HG03378 (cell line): ENCODE measurements around the gene ABR.
"Not testable (repeated sequence)": the region's sequence is repeated elsewhere in the genome, so short reads cannot be mapped to it uniquely, and the experiment has no call there.

Source experiments
- ATAC-seq: cut with Tn5 transposase; IDR thresholded peaks from one replicate; pipeline ENCODE4 v1.9.1; 2021; ENCODE audit warnings: mild to moderate bottlenecking, moderate library complexity; ENCODE audit not compliant: unreplicated experiment

ABR gene

DNA sequence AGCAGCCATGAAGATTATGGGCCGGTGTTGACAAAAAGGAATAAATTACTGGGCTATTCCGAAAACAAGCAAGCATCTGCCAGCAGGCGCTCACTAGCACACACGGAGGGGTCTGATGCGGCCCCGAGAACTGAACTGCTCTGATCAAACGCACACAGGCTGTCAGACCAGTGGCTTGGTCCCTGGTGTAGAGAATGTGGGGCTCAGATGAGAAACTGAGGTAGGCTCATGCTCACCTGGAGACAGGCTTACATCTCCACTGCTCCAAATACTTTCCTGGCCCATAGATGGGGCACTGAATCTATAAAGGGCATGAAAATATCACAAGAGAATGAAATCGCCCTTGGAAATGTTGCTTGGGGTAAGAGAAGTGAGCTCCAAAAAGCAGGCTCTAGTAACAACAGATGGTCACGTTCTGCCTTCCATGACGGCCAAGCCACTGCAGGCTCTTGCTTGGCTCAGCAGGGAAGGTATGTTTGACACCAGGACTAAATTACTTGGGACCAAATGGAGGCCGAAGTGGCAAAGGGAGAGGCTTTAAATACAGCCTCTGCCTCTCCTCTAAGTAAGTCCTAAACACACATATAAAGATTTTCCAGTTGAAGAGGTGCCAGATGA, 5.4 kb downstream of the ABR start:
- no peak for ATAC-seq

DNA sequence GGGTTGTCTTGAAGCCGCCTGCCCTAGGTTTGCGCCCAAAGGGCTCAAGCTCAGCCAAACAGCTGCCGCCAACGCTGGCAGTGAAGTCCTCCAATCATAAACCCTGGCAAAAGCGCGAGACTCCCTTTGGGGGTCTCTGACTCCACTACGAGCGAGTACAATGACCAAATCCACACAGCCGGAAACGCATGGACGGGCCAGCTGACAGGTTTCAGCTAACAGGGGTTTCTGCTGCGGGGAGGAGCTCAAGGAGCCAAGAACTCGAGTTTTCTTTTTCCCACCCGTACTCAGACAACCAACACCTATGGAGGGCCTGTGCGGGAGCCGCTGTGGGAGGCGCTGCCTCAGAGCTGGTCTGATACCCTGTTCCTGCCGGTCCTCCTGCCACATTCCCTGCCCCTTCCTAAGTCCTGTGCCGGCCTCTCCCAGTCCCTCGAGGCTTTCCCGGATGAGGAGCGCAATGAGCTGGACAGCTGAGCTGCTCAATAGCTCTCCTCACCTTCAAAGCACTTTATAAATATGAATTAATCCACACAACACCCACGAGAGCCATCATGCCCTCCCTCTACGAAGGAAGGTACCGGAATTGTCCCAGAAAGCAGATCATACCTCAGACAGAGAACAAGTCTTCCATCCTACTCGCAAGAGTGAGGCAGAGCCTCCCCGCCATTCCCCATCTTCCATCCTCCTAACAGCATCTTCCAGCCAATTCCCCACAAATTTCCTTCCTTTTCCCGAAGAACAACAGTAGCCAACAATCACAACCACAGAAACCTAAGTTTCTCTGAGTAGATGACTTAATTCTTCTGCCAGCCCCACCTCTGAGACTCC, 6.1 kb downstream of the ABR start:
- ATAC-seq, result no peak

DNA sequence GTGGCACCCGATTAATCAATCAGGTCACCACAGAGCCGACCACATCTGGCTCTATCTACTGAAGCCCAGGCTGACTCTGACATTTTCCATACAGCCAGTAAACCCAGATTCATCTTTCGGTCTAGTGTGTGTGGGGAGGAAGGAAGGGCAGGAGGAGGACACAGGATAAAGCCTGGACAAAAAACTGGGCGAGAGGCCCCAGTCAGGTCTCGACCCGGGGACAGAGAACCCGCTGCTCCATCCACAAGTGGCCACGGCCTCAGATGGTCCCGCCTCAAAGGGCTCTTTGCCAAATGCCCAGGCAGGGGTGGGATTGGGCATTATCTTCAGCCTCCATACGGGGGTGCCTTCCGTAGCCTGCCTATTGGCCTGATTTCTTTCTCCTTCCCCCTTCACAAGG, 7.8 kb downstream of the ABR start:
- ATAC-seq, result no peak

DNA sequence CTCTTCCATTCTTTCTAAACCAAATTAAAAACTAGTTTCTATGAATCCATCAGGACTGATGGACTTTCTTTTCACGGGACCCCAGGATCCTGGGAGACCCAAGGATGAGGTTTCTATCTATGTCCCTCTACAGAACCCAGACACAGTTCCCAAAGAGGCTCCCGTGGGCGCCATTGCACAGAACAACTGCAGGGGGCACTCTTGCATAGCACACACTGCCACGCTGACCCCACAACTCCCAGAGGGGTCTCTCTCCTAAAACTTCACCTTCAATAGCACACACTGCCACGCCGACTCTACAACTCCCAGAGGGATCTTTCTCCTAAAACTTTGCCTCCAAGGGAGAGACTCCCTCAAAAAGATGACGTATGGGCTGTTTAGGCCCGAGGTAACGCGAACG, 9.0 kb downstream of the ABR start:
- no peak for ATAC-seq

DNA sequence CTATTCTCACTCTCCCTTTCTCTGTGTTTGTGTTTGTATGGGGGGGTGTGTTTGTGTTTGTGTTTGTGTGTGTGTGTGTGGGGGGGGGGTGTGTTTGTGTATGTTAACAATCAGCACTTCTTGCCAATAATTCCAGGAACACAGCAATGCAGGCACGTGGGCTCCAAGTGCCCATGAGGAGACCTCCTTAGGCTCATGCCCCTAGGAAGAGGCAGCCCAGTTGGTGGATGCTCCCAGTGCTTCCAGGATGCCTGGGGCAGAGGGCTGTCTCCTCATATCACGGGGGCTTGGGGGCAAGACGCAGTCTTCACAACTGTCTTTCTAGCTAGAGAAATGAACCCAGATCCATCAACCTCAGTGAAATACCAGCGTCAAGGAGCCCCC, 9.9 kb downstream of the ABR start:
- ATAC-seq, result no peak

DNA sequence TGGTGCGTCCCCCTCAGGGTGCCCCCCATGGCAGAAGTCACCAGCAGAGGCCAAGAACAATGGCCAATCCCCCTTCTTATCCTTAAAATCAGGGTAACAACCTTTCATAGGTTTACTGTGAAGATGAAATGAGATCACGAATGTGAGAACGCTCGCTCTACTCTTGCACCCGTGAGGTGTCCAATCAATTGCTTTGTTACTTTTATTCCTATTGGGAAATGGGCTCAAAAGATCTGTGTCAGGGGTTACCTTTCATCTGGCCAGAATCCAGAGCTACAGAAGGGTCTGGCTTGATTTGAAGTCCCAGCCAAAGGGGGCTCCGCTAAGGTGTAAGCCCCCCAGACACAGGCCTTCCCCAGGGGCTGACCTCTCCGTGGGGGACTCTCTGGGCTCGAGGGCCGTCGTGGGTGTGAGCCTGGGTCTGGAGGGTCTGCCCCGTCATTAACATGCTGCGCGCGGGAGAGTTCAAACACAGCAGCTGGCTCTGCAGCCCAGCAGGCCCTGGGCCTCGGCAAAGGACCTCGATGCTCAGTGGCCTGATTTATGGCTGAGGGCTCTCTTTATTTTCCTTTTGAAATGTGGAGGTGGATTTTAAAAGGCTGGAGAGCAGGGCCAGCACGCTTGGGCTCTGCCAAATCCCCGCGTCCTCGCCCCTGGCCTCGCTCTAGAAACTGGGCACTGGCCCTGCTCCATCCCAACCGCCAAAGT, 10.4 kb downstream of the ABR start:
- no peak for ATAC-seq

DNA sequence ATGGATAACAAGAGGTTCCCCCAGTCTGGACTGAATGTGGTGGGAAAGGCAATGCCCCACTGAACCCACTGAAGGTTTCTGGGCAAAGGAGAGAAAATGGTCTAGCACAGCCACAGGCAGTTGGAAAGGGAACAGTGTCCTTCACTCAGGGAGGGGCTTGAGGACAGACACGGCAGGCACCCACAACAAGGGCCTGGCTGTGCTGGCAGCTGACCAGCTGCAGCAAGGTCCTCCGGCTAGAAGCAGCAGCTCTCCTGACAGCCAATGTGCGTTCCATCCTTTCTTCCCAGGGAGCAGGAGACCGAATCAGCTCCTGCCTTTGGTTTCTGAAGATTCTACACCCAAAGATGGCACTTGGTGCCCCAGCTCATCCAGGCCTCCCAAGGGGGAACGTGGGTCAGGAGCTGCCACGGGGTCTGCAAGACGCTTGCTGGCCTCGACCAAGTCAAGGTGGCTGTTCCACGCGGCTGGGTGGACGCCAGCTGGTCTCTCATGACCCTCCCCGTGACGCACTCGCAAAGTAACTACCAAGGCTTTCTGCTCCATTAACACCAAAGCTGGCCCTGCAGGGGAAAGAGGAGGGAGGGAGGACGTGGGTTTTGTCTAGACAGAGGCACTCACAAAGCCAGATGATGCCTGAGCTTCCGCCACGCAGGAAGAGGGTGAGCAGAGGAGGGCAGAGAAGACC, 11.1 kb downstream of the ABR start:
- no peak for ATAC-seq

DNA sequence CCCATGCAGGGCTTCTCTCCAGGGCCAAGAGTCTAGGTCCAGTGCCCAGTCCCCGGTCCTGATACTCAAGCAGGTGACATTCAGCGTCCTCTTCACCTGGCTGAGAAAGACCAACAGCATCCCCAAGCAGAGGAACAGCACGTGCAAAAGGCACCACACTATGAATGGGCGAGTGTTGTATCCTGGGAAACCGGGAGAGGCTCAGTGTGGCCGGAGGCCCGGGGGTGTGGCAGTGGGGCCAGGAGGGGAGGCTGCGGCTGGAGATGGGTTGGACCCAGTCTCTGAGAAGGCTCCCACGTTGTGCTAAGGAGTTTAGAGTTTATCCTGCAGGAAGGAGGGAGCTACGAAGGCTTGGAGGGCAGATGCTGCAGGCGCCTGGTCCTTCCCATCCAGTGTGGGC, 13.5 kb downstream of the ABR start:
- ATAC-seq, result no peak

DNA sequence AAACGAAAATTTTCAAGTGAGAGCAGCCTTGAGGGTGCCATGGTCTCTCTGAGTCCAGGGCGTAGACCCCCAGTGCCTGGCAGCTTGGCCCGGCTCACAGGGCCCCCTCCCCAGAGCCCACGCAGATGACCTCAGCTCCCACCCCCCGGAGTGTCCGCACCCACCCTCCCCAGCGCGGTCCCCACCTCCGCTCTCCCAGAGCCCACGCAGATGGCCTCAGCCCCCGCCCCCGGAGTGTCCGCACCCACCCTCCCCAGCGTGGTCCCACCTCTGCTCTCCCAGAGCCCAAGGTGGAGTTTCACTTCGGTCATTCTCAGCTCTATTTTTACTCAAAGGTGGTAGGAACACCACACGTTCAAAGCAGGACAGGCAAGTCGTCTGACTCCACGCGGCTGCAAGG, 13.9 kb downstream of the ABR start:
- no peak for ATAC-seq

DNA sequence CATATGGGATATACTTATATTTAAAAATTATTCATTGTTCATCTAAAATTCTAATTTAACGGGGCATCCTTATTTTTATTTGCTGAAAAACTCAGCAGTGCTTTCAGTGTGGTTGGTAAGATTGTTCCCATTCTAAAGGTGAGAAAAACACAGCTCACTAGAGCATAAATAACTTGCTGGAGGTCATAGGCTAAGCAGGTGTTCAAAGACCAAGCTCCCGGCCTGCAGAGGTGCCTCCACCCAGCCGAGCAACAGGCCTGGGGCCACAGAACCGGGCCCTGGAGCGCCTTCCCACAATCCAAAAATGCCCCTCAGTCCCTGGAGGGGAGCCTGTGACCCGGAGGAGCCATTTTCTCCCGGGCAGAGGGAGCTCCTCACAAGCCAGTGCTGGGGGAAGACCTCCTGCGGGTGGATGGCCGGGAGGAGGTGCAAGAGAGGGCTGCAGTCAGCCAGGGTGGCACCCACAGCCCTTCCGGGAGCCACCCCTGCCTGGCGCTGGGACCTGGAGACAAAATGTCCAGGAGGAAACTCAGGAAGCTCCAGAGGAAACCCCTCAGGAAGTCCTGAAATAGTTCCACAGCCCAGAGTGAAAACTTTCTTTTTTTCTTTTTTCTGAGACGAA, 14.7 kb downstream of the ABR start:
- no peak for ATAC-seq

DNA sequence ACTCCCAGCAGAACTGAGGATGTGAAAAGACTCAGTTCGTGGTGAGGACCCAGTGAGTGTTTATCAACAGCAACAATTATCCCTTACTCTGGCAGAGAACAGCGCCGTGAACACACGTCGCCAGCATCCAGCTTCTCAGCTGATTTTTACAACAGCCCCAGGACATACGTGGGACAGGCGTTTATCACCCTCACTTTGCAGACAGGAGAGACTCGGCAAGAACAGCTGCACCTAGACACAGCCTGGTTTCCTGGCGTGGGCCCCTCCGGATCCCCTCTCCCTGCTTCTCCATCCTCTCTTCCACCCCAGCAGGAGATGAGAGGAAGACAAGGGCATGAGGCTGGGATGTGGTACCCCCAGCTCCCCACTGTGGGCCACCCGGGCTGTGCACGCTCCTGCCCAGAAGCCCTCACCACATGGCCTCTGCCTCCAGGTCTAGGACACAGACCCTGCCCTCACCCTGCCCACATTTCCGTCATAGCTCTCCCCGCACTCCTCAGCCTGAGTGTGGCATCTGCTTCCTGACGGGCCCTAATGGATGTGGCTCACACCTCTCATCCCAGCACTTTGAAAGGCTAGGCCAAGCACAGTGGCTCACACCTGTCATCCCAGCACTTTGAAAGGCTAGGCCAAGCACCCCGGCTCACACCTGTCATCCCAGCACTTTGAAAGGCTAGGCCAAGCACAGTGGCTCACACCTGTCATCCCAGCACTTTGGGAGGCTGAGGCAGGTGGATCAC, 17.5 kb downstream of the ABR start:
- ATAC-seq, result no peak

DNA sequence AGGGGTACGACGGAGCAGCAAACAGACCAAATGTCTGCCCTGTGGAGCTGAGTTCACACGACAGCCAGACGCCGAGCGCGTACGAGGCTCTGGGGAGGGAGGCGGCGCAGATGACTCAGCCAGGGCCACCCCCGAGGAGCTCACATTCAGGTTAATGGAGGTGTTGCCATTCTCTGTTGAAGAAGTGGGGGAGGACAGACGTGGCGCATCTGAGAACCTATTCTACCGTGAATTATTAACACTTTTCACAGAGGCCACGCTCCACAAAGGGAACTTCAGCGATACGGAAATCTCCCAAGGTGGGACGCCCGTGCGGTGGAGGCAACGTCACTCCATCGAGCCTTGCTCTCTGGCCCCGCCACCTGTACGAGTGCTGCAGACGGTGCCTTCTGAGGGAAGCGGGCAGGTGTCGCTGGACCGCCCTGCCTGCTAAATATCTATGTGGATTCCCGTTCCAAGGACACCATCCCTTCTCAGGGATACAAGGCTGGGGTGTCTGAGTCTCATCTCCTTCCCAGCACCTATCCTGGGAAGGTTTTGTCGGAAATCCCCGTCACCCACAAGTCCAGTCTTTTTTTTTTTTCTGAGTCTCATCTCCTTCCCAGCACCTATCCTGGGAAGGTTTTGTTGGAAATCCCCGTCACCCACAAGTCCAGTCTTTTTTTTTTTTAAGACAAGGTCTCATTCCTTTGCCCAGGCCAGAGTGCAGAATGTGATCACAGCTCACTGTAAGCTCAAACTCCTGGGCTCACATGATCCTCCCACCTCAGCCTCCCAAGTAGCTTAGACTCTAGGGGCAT, 19.0 kb downstream of the ABR start:
- ATAC-seq, result no peak

DNA sequence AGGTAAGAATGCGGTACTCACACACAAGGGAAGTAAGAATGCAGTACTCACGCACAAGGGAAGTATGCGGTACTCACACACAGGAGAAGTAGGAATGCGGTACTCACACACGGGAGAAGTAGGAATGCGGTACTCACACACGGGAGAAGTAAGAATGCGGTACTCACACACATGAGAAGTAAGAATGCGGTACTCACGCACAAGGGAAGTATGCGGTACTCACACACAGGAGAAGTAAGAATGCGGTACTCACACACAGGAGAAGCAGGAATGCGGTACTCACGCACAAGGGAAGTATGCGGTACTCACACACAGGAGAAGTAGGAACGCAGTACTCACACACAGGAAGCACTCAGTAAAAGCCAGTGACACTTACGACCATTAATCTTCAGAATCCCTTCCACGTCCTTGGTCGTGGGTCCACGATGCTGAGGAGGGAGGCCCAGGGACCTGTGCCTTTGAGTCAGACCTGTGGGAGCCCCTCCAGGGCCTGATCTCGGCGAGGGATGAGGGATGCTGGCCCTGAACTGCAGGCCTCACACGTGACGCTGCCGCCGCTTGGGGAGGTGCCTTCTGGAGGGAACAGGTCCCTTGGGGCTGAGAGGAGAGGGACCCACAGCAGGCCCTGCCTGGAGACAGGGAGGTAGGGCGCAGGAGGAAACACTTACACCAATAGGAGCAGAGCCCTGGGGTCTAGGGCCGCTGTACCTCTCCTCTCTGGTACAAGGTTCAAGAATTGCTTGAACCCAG, 20.2 kb downstream of the ABR start:
- no peak for ATAC-seq

DNA sequence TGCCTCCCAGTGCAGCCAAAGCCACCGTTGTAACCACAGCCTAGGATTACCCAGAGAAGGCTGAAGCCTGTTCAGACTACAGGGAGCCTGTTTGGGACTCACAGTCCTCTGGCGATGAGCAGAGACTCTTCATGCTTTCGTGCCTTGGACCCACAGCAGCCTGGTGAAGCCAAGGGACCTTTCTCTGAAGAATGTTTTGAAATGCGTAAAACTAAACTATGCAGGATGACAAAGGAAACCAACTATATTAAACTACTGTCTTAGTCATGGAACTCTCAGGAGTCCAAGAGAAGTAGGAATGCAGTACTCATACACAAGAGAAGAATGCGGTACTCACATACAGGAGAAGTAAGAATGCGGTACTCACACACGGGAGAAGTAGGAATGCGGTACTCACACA, 20.9 kb downstream of the ABR start:
- ATAC-seq, result no peak

DNA sequence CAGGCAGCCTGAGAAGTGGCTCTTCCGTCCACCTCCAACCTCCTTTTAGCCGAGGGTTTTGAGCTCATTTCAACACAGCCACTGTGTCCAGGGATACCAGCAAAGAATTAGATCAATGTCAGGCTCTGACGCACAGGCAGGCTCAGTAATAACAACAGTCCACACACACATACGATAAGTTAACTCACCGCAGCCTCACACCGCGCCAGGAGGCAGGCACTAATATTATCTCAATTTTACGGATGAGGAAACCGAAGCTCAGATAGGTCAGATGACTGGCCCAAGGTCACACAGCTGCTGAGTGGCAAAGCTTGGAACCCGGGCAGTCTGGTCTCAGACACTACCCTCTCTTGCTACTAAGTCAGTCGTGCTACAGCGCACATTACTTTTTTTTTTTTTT, 22.9 kb downstream of the ABR start:
- ATAC-seq, result no peak

DNA sequence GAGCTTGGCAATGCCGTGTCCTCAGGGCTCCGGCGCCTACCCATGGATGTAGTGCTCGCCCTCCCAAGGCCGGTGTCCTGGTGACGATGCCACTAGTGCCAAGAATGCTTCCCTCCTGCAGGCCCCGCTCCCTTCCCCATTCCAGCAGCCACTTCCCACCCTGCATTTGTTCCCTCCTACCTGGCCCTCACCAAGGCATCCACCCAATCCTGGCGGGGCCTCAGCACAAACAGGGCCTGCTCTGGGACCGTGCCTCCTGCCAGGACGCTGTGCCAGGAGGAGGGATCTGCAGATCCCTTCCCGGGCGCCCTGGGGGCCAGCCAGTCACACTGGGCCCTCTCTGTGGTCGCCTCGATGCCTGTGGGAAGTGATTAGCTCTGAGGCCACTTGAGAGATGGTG, 25.1 kb downstream of the ABR start:
- no peak for ATAC-seq

DNA sequence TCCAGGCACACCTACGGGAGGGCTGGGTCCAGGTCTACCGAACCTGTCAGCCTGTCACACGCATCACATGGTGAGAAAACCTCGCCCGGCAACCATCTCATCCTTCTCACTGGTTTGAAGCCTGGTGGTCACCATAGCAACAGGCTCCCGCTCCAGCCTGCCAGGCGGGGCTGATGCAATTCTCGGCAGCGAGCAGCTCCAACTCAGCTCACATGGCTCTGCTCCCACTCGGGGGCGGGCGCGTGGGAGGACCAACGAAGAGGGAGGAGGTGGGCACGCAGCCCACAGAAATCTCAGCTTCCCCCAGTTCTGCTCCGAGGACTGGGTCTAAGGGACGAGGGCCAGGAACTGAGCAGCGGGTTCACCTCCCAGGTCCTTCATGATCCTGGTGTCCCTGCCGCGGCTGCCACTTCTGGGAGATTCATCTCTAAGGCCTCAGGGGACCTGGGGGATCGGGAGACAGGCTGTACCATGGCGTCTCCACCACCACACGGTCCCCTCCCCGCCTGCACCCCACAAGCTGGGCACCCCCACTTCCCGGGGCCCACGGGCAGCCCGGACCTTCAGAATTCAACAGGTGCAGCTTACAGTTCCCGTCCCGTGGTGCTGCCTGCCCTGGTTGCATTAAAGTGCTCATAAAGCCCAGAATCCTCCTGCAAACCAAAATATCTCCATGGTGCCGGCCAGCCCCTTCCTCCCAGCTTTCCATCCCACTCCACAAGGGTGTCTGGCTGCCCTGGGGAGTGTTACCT, 25.8 kb downstream of the ABR start:
- no peak for ATAC-seq

DNA sequence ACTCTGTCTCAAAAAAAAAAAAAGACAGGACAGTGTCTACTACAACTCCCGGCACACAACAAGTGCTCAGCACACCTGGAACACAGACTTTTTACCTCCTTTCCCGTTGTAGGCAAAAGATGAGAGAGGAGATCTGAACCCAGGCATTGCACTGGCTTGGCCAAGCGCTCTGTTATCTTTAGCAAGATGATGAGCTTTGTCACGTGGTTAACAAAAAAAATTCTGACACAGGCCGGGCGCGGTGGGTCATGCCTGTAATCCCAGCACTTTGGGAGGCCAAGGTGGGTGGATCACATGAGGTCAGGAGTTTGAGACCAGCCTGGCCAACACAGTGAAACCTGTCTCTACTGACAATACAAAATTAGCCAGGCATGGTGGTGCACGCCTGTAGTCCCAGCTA, 27.2 kb downstream of the ABR start:
- ATAC-seq, result not testable (repeated sequence)
